Peyer's patch (tissue), 4 donors: ENCODE data around the gene CEP63. TPM values are rescaled to one million over a fixed set of nuclear protein-coding genes. Genes with fewer than 3 reads are reported as not detected.

Source experiments
- DNase-seq, 3 donors: peaks; one replicate each; pipeline ENCODE4 v3.0.0-alpha.2; 2017 to 2019
- H3K27ac ChIP-seq, 4 donors: fragments of 200-600 bp; sonication (generic); one replicate each; pipeline ENCODE4 v1.5.1; 2016 to 2019
- H3K27me3 ChIP-seq, 2 donors: fragments of 200-600 bp; sonication (generic); one replicate each; pipeline ENCODE4 v1.5.1; 2019
- H3K36me3 ChIP-seq, 3 donors: fragments of 200-600 bp; sonication (generic); one replicate each; pipeline ENCODE4 v1.5.1; 2016 to 2019
- H3K4me1 ChIP-seq, 4 donors: fragments of 200-600 bp; sonication (generic); one replicate each; pipeline ENCODE4 v1.5.1; 2016 to 2019
- H3K4me3 ChIP-seq, 4 donors: fragments of 200-600 bp; sonication (generic); 1 replicate in 3 of 4; 2 replicates in 1 of 4; pipeline ENCODE4 v1.5.1; 2016 to 2019; ENCODE audit warnings: mild to moderate bottlenecking in 1 of 4
- H3K9me3 ChIP-seq, 4 donors: fragments of 200-600 bp; sonication (generic); one replicate each; pipeline ENCODE4 v1.5.1; 2016 to 2019; ENCODE audit warnings: mild to moderate bottlenecking in 1 of 4
- CTCF ChIP-seq, 6 experiments: fragments of 450-650 bp in 4 of 6; fragments of 200-600 bp in 2 of 6; sonication (generic) in 1 of 6; IDR thresholded peaks; one replicate each; pipeline ENCODE4 v1.5.1; 2017 to 2019; ENCODE audit warnings: antibody characterized with exemption in 6 of 6, mild to moderate bottlenecking in 3 of 6, moderate library complexity in 1 of 6
- POLR2A ChIP-seq, 2 donors: fragments of 450-650 bp; IDR thresholded peaks; one replicate each; pipeline ENCODE4 v1.5.1; 2017; ENCODE audit warnings: antibody characterized with exemption in 2 of 2, mild to moderate bottlenecking in 2 of 2, moderate library complexity in 2 of 2
- total RNA-seq, 4 donors: library from RNA; depleted of rRNA; stranded (reverse); fragments of >200 nt; gene quantifications; one replicate each; pipeline ENCODE4 v1.1.0, GENCODE V29; 2016

Gene CEP63
- total RNA-seq, 4 donors from 2014 or later = 13.3 to 67.7 (median 19.6) TPM

- TF ChIP-seq POLR2A (IDR thresholded peaks at IDR 0.05) = no peak
- no peak for TF ChIP-seq CTCF (IDR thresholded peaks at IDR 0.05)
- H3K27me3 ChIP-seq = no peaks in the 10 kb centered on the region
- DNase-seq = peak in 1 of 3 donors; percentile 6
- no peaks in the 10 kb centered on the region for H3K4me1 ChIP-seq
- H3K9me3 ChIP-seq = no peaks in the 10 kb centered on the region
- H3K27ac ChIP-seq = no peak overlapping the region
- H3K4me3 ChIP-seq = no peak overlapping the region
- no peaks in the 10 kb centered on the region for H3K36me3 ChIP-seq
Observed at GRCh38 chr3:134617608-134618477, 132.0 kb downstream of the CEP63 start.

- Histone ChIP-seq H3K9me3 (no peaks in the 10 kb centered on the region), H3K4me1 (no peaks in the 10 kb centered on the region), H3K27me3 (no peaks in the 10 kb centered on the region), H3K27ac (no peak overlapping the region), H3K36me3 (no peaks in the 10 kb centered on the region), H3K4me3 (no peak overlapping the region)
- DNase-seq = peak in 1 of 3 donors; percentile 26
- no peak for TF ChIP-seq CTCF (IDR thresholded peaks at IDR 0.05)
Observed at GRCh38 chr3:134618478-134619300, 132.8 kb downstream of the CEP63 start.

- no peaks in the 10 kb centered on the region for H3K27me3 ChIP-seq
- no peak for TF ChIP-seq POLR2A (IDR thresholded peaks at IDR 0.05)
- TF ChIP-seq CTCF (IDR thresholded peaks at IDR 0.05) = no peak
- no peak for DNase-seq
- no peak overlapping the region for H3K4me3 ChIP-seq
- no peaks in the 10 kb centered on the region for H3K36me3 ChIP-seq
- no peaks in the 10 kb centered on the region for H3K9me3 ChIP-seq
- no peak overlapping the region for H3K27ac ChIP-seq
- no peaks in the 10 kb centered on the region for H3K4me1 ChIP-seq
Observed at GRCh38 chr3:134619301-134619615, 133.4 kb downstream of the CEP63 start.

- Histone ChIP-seq H3K36me3 (no peaks in the 10 kb centered on the region), H3K4me3 (no peak overlapping the region), H3K9me3 (no peaks in the 10 kb centered on the region), H3K27me3 (no peaks in the 10 kb centered on the region), H3K27ac (no peak overlapping the region), H3K4me1 (no peaks in the 10 kb centered on the region)
- no peak for TF ChIP-seq CTCF (IDR thresholded peaks at IDR 0.05)
- TF ChIP-seq POLR2A (IDR thresholded peaks at IDR 0.05) = no peak
- DNase-seq = peak in 1 of 3 donors; percentile 1
Observed at GRCh38 chr3:134619884-134620445, 134.1 kb downstream of the CEP63 start.

- no peaks in the 10 kb centered on the region for H3K9me3 ChIP-seq
- H3K36me3 ChIP-seq = no peaks in the 10 kb centered on the region
- H3K27me3 ChIP-seq = no peaks in the 10 kb centered on the region
- H3K4me1 ChIP-seq = no peaks in the 10 kb centered on the region
- H3K4me3 ChIP-seq = no peak overlapping the region
- no peak for TF ChIP-seq CTCF (IDR thresholded peaks at IDR 0.05)
- no peak for TF ChIP-seq POLR2A (IDR thresholded peaks at IDR 0.05)
- H3K27ac ChIP-seq = no peak overlapping the region
- peak in 1 of 3 donors; percentile 32 for DNase-seq
Observed at GRCh38 chr3:134620476-134621115, 134.7 kb downstream of the CEP63 start.
